ENCODE measurements around the gene MTMR11. TPM values are rescaled to one million over a fixed set of nuclear protein-coding genes. Genes with fewer than 3 reads are reported as not detected.

The MTMR11 gene
- total and polyA plus RNA-seq, 2 of the 8 experiments (the other 6 are each of a cell fraction or from before 2014, with no cell fraction given): 3.7 to 4.8 TPM

DNA sequence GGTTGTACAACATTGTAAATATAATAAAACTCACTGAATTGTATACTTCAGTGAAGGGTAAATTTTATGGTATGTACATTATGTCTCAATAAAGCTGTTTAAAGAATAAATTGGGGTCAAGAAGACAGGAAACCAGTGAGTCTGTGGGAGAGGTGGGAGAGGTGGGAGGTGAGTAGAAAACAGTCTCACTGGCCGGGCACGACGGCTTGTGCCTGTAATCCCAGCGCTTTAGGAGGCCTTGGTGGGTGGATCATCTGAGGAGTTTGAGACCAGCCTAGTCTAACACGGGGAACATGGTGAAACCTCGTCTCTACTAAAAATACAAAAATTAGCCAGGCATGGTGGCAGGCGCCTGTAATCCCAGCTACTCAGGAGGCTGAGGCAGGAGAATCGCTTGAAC is 4.2 kb downstream of the MTMR11 start:
- Histone ChIP-seq H3K4me2 (ENCODE audit: insufficient read depth in 1 of 2, low read depth in 2 of 2, low read length in 2 of 2) (no peak overlapping the region), H2AK5ac (ENCODE audit: low read depth, low read length) (no peak overlapping the region), H2AFZ (ENCODE audit: low read length) (no peak overlapping the region), H4K20me1 (replicated peaks in 1 of 2; ENCODE audit: control insufficient read depth in 1 of 2, insufficient read depth in 2 of 2, low read length in 2 of 2) (no peaks in the 10 kb centered on the region), H3K9me3 (ENCODE audit: insufficient read depth in 2 of 2, low read depth in 1 of 2, low read length in 1 of 2) (no peaks in the 10 kb centered on the region), H3K14ac (ENCODE audit: insufficient read length) (no peak overlapping the region), H3K4ac (replicated peaks; ENCODE audit: insufficient read length, low read depth, low read length) (no peak overlapping the region), H2BK120ac (replicated peaks; ENCODE audit: low read depth, low read length) (no peak overlapping the region), H3K36me3 (ENCODE audit: control insufficient read depth in 2 of 4, insufficient read depth in 4 of 4, low read length in 3 of 4) (no peaks in the 10 kb centered on the region), H2BK5ac (ENCODE audit: low read depth, low read length) (no peak overlapping the region), H2BK12ac (ENCODE audit: low read depth, low read length) (no peak overlapping the region), H3K4me1 (replicated peaks in 1 of 4; ENCODE audit: control insufficient read depth in 3 of 4, insufficient read depth in 4 of 4, low read length in 3 of 4) (peaks cover 3 to 7% (median 5%) of the 10 kb centered on the region in 4 experiments; a peak in 5 of 7 replicates), H2BK20ac (ENCODE audit: low read length) (no peak overlapping the region), H4K5ac (ENCODE audit: insufficient read length, low read depth, low read length) (no peak overlapping the region), H3K9ac (replicated peaks in 1 of 4; ENCODE audit: extremely low read depth in 1 of 4, low read depth in 3 of 4, low read length in 3 of 4) (no peak overlapping the region), H3K27ac (ENCODE audit: low read depth, low read length) (no peak overlapping the region), H3K23ac (ENCODE audit: insufficient read length) (no peak overlapping the region), H3K18ac (ENCODE audit: extremely low read depth, low read length) (no peak overlapping the region), H3K79me1 (ENCODE audit: low read depth, low read length) (no peaks in the 10 kb centered on the region; the same call in 1 of the 2 replicates), H3K4me3 (ENCODE audit: extremely low read depth in 1 of 4, insufficient read depth in 2 of 4, low read depth in 3 of 4, low read length in 4 of 4) (no peak overlapping the region), H3K27me3 (replicated peaks in 1 of 4; ENCODE audit: control insufficient read depth in 3 of 4, extremely low read depth in 1 of 4, insufficient read depth in 3 of 4, low read length in 3 of 4) (no peaks in the 10 kb centered on the region), H3K79me2 (ENCODE audit: control insufficient read depth in 1 of 2, insufficient read depth in 2 of 2, low read length in 2 of 2) (peaks cover 0 to 1% of the 10 kb centered on the region in 2 experiments; a peak in 1 of 4 replicates), H3K56ac (replicated peaks; ENCODE audit: insufficient read length, low read depth, low read length) (no peak overlapping the region), H4K91ac (replicated peaks; ENCODE audit: insufficient read length, low read length) (no peak overlapping the region), H2BK15ac (ENCODE audit: low read length) (no peak overlapping the region), H4K8ac (ENCODE audit: extremely low read depth, insufficient read depth, low read length) (no peak overlapping the region), H3K23me2 (ENCODE audit: low read depth, low read length) (peaks cover 8% of the 10 kb centered on the region)
- FAIRE-seq (no peak), DNase-seq (ENCODE audit: low read depth in 1 of 2, low spot score in 2 of 2) (no peak)
- ChIA-PET CTCF (ENCODE audit: partially characterized antibody) (interaction anchor here (0.8 to 1.7 kb wide), 2 partner anchors 15 to 32 kb away, joined by 3 read pairs; no protein-coding TSS in a partner anchor), POLR2A (ENCODE audit: partially characterized antibody) (interaction anchor here (1.2 to 3.7 kb wide), 2 partner anchors 10 to 45 kb away, joined by 3 to 20 read pairs; a partner anchor contains a TSS)
- 90% methylated on average over 8 of the region's 8 CpGs; no CpG with 5 or more reads in 1 of the 2 experiments for WGBS, 2 experiments (ENCODE audit: extremely low coverage in 1 of 2, insufficient coverage in 1 of 2, insufficient read length in 1 of 2, insufficient replicate concordance in 2 of 2, low coverage in 1 of 2, low lambda C conversion rate in 2 of 2, missing lambda C conversion rate in 1 of 2)
- TF ChIP-seq RBBP5 (IDR thresholded peaks at IDR 0.05; ENCODE audit: borderline replicate concordance, low read depth, low read length) (no peak), NANOG (IDR thresholded peaks at IDR 0.05; ENCODE audit: insufficient read depth, low read depth, low read length, poor library complexity, severe bottlenecking) (no peak), BACH1 (IDR thresholded peaks at IDR 0.05; ENCODE audit: low read length) (no peak)
- TF ChIP-seq, protein P1, sequence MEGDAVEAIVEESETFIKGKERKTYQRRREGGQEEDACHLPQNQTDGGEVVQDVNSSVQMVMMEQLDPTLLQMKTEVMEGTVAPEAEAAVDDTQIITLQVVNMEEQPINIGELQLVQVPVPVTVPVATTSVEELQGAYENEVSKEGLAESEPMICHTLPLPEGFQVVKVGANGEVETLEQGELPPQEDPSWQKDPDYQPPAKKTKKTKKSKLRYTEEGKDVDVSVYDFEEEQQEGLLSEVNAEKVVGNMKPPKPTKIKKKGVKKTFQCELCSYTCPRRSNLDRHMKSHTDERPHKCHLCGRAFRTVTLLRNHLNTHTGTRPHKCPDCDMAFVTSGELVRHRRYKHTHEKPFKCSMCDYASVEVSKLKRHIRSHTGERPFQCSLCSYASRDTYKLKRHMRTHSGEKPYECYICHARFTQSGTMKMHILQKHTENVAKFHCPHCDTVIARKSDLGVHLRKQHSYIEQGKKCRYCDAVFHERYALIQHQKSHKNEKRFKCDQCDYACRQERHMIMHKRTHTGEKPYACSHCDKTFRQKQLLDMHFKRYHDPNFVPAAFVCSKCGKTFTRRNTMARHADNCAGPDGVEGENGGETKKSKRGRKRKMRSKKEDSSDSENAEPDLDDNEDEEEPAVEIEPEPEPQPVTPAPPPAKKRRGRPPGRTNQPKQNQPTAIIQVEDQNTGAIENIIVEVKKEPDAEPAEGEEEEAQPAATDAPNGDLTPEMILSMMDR (IDR thresholded peaks at IDR 0.05; ENCODE audit: control extremely low read depth in 1 of 3, insufficient read depth in 1 of 3, low read depth in 1 of 3, low read length in 3 of 3): no peak

Measured in H1 (cell line).